Activated CD4-positive, alpha-beta T cell treated with anti-CD3 and anti-CD28 coated beads, Interleukin-2, Interleukin-4, amounts not matched to agents 100 ng/mL and 50 ng/mL, durations not matched to agents 16 hours and 8 hours (primary cell): ENCODE data around the gene ABCB11.
A peak's percentile ranks its signal among the peaks of the same experiment; 100 is the strongest.
"Not testable (repeated sequence)": the region's sequence is repeated elsewhere in the genome, so short reads cannot be mapped to it uniquely, and the experiment has no call there.

Experiments
- DNase-seq: peaks from one replicate; pipeline ENCODE4 v3.0.0-alpha.2; 2020; ENCODE audit warnings: low spot score

The ABCB11 gene

DNA sequence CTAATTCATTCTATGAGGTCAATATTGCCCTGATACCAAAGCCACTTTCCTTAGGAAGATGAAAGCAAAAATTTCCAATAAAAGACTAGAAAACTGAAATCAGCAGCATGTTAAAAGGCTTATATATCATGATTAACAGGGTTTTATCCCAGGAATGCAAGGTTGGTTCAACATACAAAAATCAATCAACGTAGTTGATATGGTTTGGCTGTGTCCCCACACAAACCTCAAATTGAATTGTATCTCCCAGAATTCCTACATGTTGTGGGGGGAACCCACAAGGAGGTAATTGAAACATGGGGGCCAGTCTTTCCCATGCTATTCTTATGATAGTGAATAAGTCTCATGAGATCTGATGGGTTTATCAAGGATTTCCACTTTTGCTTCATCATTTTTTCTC lies 11.7 kb upstream of the ABCB11 start:
- no peak for DNase-seq

- no peak for DNase-seq
Measured at GRCh38 chr2:169041594-169041993, 10.5 kb upstream of the ABCB11 start.

- no peak for DNase-seq
Measured at GRCh38 chr2:169039702-169040101, 8.6 kb upstream of the ABCB11 start.

DNA sequence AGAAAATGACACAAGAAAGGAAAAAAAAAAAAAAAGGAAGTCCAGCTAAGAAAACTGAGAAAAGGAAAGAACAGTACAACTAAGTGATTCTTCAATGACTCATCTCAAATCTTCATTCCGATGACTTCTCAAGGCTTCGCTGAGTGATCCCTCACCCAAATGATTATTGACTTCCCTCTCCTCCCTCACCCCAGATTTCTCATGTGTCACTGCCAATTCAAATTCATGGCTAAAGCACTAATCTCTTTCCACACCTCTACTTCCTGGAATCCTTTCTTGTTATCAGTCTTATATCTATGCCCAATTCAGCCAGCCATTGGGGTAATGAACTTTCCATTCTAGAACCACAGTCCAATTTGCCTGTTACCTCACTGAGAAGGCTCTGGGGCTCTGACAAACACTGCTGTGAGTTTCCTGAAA lies 7.2 kb upstream of the ABCB11 start:
- peak; percentile 27 for DNase-seq

DNA sequence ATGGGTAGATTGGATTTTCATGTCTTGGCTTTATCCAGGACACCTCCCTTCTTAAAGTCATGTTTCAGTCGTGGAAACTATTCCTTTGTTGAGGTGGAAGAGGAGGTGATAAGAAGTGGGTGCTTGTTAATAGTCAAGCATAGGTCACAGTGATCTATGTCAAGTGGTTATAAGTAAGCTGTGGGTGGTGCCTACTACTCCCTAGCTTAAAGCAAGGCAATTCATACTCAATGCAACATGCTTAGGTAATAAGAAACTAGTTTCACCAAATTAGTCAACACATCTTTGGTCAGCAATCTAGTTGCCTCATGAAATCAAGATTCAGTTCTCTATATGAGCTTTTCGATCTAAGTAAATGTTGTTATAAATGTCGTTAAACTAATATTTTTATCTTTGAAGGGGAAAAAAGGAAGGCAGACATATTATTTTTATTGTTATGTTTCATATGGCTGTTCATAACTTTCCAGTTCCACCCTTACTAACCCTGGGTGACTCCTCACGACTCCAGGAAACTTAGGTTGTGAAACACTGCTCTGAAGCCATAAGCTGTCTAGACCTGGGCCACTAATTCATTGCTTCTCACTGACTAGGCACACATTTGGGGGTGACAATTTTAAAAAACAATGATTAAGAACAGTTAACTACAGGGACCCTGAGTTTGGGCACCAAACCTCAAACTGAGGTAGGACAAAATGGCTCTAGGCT lies 5.8 kb upstream of the ABCB11 start:
- DNase-seq, result peak; percentile 2

DNA sequence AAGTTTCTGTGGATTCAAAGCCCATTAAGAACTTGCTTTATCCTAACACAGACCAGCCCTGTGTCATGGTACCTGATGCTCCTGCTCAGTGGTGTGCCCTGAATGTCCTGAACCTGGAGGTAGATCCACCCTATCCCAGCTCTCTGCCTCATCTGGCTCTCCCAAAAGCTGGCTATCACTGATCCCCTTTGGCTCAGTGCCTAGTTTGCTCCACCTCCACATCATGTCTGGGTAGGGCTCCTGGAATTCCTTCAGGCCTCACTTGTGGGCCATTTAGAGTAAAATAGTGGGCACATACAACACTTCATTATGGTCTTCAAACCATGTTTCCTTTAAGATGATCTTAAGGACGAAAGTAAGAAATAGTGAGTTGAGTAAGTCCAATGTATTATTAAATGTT lies 4.8 kb upstream of the ABCB11 start:
- DNase-seq, result no peak

GRCh38 chr2:169034984-169035544 lies 3.9 kb upstream of the ABCB11 start:
- DNase-seq, result no peak

DNA sequence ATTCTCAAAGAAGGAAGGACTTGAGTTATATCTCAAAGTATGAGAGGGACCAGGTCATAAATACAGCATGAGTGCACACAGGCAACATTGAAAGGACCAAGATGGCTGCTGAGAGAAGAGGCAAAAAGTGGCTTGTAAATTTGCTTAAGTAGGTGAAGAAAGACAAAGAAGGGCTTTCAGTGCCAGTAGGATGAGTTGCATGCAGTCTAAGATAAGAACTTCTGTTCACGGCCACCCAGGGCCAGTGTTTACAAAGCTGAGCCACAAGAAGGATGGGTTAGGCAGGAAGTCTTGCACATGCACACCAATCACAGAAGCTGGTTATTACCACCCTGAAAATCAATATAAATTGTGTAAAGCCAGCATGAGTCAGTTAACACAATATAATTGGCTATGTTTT lies 3.1 kb upstream of the ABCB11 start:
- DNase-seq, result no peak

- DNase-seq, result no peak
Measured at GRCh38 chr2:169029341-169029740, 1.8 kb downstream of the ABCB11 start.

GRCh38 chr2:169027234-169027633 lies 3.9 kb downstream of the ABCB11 start:
- DNase-seq, result no peak

DNA sequence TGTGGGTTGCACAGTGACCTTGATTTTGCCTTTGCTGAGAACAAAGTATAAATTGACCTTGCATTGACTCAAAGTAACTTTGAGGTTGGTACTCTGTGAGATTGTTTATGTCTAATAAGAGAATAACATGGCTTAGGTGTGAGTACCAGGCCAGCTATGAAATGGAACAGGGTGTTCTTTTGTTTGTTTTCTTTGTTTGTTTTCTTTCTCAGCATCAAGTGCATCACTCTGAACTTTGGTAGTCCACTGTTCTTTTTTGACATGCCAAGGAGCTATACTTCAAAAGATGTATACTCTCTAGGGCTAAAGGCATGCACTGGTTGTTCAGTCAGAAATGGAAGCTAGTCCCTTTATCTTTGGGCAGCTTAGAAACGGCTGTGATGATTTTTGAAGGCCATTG lies 5.1 kb downstream of the ABCB11 start:
- DNase-seq, result no peak

- DNase-seq, result no peak
Measured at GRCh38 chr2:169023161-169023560, 8.0 kb downstream of the ABCB11 start.

GRCh38 chr2:169018390-169018789 lies 12.7 kb downstream of the ABCB11 start:
- no peak for DNase-seq

- DNase-seq, result no peak
Measured at GRCh38 chr2:169015943-169016342, 15.2 kb downstream of the ABCB11 start.

- no peak for DNase-seq
Measured at GRCh38 chr2:169014780-169015179, 16.3 kb downstream of the ABCB11 start.

GRCh38 chr2:169013628-169014026 lies 17.5 kb downstream of the ABCB11 start:
- DNase-seq, result no peak

DNA sequence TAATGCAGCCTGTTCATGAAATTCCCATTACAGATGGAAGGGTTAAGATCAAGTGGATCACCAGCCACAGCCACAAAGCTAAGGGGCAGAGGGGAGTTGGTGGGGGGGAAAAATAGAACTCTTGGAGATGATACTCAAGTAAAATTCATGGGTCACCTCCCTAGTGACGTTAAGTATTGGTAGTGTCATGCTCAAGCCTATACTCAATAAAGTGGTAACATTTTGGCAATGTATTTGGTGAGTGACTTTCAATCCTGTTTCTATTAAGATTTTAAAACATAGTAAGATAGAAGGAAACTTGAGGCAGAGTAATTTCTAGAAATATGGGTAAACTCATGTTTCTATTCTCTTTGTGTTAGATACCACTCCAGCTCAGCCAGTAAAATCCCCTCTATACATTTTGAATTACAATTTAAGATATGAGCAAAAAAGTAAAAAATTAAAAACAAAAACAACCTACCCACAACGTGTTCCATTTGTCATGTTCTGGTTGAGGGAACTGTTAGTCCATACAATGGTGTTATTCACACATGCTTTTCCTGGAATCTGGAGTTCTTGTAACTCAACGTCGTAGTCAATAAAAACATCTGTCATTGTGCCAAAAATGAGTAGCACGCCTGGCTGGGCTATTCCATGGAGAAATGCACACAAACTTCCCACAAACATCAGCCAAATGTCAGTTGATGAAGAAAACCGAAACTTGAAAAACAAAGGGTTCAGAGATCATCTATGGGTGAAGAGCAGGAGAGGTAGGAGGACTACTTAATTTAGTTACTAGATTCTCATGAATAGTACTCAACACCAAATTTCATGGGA lies 18.1 kb downstream of the ABCB11 start:
- DNase-seq, result no peak

DNA sequence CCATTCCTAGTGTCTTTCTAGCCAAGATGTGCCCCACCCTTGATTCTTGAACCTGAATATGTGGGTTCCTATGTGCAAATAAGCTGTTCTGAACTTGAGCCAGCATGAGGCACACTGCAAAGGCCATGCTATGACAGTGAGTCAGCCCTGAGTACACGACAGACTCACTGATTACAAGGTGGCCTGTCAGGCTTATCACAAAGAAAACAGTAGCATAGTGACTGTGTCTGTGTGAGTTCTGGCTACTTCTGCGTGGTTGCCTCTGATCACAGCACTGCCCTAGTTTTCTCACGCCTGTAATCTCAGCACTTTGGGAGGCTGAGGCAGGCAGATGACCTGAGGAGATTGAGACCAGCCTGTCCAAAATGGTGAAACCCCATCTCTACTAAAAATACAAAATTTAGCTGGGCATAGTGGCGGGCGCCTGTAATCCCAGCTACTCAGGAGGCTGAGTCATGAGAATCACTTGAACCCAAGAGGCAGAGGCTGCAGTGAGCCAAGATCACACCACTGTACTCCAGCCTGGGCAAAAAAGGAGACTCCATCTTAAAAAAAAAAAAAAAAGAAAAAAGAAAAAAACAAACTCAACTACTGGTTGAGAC lies 18.8 kb downstream of the ABCB11 start:
- DNase-seq, result not testable (repeated sequence)

GRCh38 chr2:169011698-169012097 lies 19.4 kb downstream of the ABCB11 start:
- no peak for DNase-seq

GRCh38 chr2:169010633-169011460 lies 20.3 kb downstream of the ABCB11 start:
- no peak for DNase-seq

DNA sequence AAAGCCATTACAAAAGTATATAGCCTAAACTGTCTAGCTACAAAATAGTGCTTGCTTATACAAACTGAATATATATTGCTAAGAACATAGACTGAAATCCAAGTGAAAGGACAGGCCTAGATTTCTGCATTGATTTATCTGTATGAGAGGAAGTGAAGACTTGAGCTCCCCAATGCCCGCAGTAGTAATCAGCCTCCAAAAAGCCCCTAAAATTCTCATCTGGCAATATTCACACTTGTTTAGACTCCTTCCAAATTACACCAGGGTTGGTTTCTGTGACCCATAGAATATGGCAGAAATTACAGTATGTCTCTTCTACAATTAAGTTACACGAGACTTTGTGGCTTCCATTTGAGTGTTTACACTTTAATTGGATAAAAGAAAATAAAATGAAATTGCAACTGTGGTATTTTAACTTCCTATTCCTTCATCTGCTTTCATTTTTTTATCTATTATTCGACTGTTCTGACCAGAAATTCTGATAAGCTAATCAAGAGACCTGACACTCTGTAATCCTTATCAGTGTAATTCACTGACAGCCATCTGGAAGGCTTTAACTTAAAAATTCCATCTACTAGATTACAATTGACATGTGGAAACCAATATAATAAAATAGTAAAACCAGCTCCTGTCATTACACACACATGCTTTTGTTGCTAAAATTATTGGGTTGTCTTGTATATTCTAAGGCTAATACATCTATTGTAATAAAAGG lies 21.1 kb downstream of the ABCB11 start:
- DNase-seq, result no peak
